Fibroblast of lung (primary cell): ENCODE measurements around the gene PXMP2.

Experiments
- CTCF ChIP-seq, 2 donors: IDR thresholded peaks in 1 of 2; conservative IDR thresholded peaks in 1 of 2; 1 replicate in 1 of 2; 2 replicates in 1 of 2; pipeline ENCODE4 v1.5.1; 2011 to 2012; ENCODE audit warnings: low read length in 2 of 2, control low read depth in 1 of 2, inconsistent platforms in 1 of 2, low read depth in 1 of 2, mild to moderate bottlenecking in 1 of 2
- EZH2 ChIP-seq: IDR thresholded peaks from 2 replicates; pipeline ENCODE4 v1.5.1; 2012; ENCODE audit warnings: low read length, control low read depth, mild to moderate bottlenecking; ENCODE audit errors: missing control alignments

DNA sequence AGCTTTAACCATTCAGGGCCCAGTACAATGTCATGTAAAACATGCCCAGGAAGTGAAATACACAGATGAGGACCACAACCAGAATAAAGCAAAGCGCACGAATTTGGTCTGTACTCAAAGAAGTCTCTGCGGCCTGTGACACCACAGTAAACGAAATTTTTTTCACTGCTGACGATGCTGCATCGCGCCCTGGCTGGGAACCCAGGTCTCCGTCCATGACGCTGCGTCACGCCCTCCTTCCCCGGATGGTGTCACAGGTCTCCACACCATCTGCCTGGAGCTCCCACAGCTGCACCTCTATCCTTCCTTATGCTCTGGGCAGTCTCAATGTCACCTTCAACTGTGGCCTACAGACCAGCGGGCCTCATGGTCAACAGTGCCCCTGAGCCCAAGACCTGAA is 56.4 kb downstream of the PXMP2 start:
- TF ChIP-seq CTCF (conservative IDR thresholded peaks at IDR 0.05 in 1 of 2, IDR thresholded peaks at IDR 0.05 in 1 of 2; ENCODE audit: low read depth in 1 of 2, low read length in 2 of 2) (no peak), EZH2 (no peak)
